Smooth muscle cell of the brain vasculature (primary cell): ENCODE measurements around the gene KCNA5.

Experiments used
- DNase-seq: peaks from one replicate; pipeline ENCODE4 v3.0.0-alpha.2; 2012; ENCODE audit warnings: low read depth, low spot score

KCNA5 gene

GRCh38 chr12:5043589-5044419 lies at the start of gene KCNA5:
Gene KCNA5, plus strand, starts transcription at chr12:5043879. Its CDS starts 269 bp downstream, at chr12:5044148.
- DNase-seq, result no peak

GRCh38 chr12:4994622-4995021 lies 49.1 kb upstream of the KCNA5 start:
- DNase-seq, result no peak

- DNase-seq, result no peak
These were observed 47.0 kb upstream of the KCNA5 start for GRCh38 chr12:4996714-4997113.

GRCh38 chr12:4997939-4998338 lies 45.7 kb upstream of the KCNA5 start:
- peak; percentile 60 for DNase-seq

GRCh38 chr12:5000204-5000603 lies 43.5 kb upstream of the KCNA5 start:
- DNase-seq, result no peak

- no peak for DNase-seq
These were observed 42.9 kb upstream of the KCNA5 start for GRCh38 chr12:5000658-5001385.

GRCh38 chr12:5003025-5003666 lies 40.5 kb upstream of the KCNA5 start:
- peak; percentile 36 for DNase-seq

GRCh38 chr12:5008661-5009060 lies 35.0 kb upstream of the KCNA5 start:
- DNase-seq, result no peak

- no peak for DNase-seq
These were observed 33.5 kb upstream of the KCNA5 start for GRCh38 chr12:5010151-5010550.

GRCh38 chr12:5012337-5012736 lies 31.3 kb upstream of the KCNA5 start:
- no peak for DNase-seq

- DNase-seq, result no peak
These were observed 30.4 kb upstream of the KCNA5 start for GRCh38 chr12:5013266-5013730.

GRCh38 chr12:5014269-5014668 lies 29.4 kb upstream of the KCNA5 start:
- no peak for DNase-seq

- no peak for DNase-seq
These were observed 27.8 kb upstream of the KCNA5 start for GRCh38 chr12:5015711-5016492.

- DNase-seq, result no peak
These were observed 27.2 kb upstream of the KCNA5 start for GRCh38 chr12:5016526-5016925.

GRCh38 chr12:5017638-5018348 lies 25.9 kb upstream of the KCNA5 start:
- no peak for DNase-seq

GRCh38 chr12:5018677-5019076 lies 25.0 kb upstream of the KCNA5 start:
- DNase-seq, result no peak

GRCh38 chr12:5022025-5022424 lies 21.7 kb upstream of the KCNA5 start:
- DNase-seq, result no peak

GRCh38 chr12:5022465-5023061 lies 21.1 kb upstream of the KCNA5 start:
- DNase-seq, result no peak

GRCh38 chr12:5023842-5024241 lies 19.8 kb upstream of the KCNA5 start:
- no peak for DNase-seq

GRCh38 chr12:5026342-5026938 lies 17.2 kb upstream of the KCNA5 start:
- DNase-seq, result no peak
